Neural cell (in vitro differentiated cells): ENCODE results near the gene CAMKMT. TPM values are rescaled to one million over a fixed set of nuclear protein-coding genes. Genes with fewer than 3 reads are reported as not detected.

Source experiments
- H2AFZ ChIP-seq: fragments of 200-600, 300-800 bp; sonication (generic), shearing (Covaris generic); 2 replicates; pipeline ENCODE4 v1.6.0; 2014; ENCODE audit warnings: low read depth, mild to moderate bottlenecking, antibody characterized with exemption, low read length, moderate library complexity
- H3F3A ChIP-seq: fragments of 200-600 bp; shearing (Covaris generic); 2 replicates; pipeline ENCODE4 v1.6.1; 2016; ENCODE audit warnings: mild to moderate bottlenecking, moderate library complexity, mixed read lengths, antibody characterized with exemption, low read length; ENCODE audit not compliant: insufficient read depth, poor library complexity, severe bottlenecking
- H3K27ac ChIP-seq: fragments of 200-600, 300-800 bp; sonication (generic), shearing (Covaris generic); 2 replicates; pipeline ENCODE4 v1.5.1; 2014; ENCODE audit warnings: mild to moderate bottlenecking, low read length, moderate library complexity
- H3K27me3 ChIP-seq: fragments of 300-800, 200-600 bp; sonication (generic), shearing (Covaris generic); 2 replicates; pipeline ENCODE4 v1.6.0; 2014; ENCODE audit warnings: mild to moderate bottlenecking, low read depth, low read length, moderate library complexity; ENCODE audit not compliant: insufficient read depth
- H3K36me3 ChIP-seq: fragments of 300-800, 200-600 bp; sonication (generic), shearing (Covaris generic); 2 replicates; pipeline ENCODE4 v1.5.1; 2014; ENCODE audit warnings: mild to moderate bottlenecking, antibody characterized with exemption, low read length, moderate library complexity; ENCODE audit not compliant: insufficient read depth
- H3K4me2 ChIP-seq: fragments of 300-800, 200-600 bp; sonication (generic), shearing (Covaris generic); 2 replicates; pipeline ENCODE4 v1.6.0; 2014; ENCODE audit warnings: mild to moderate bottlenecking, low read length
- H3K4me3 ChIP-seq: fragments of 300-800, 200-600 bp; sonication (generic), shearing (Covaris generic); 2 replicates; pipeline ENCODE4 v1.5.1; 2014; ENCODE audit warnings: mild to moderate bottlenecking, low read length, moderate library complexity
- H3K79me2 ChIP-seq: fragments of 200-600 bp; shearing (Covaris generic); replicated peaks from 2 replicates; pipeline ENCODE4 v1.6.0; 2014; ENCODE audit warnings: mild to moderate bottlenecking, low read length, moderate library complexity; ENCODE audit not compliant: insufficient read depth
- H3K9ac ChIP-seq: fragments of 300-800, 200-600 bp; sonication (generic), shearing (Covaris generic); 2 replicates; pipeline ENCODE4 v1.6.1; 2016; ENCODE audit warnings: mild to moderate bottlenecking, low read length, mixed read lengths
- H3K9me2 ChIP-seq: fragments of 200-600 bp; shearing (Covaris generic); 2 replicates; pipeline ENCODE4 v1.6.1; 2016; ENCODE audit warnings: mild to moderate bottlenecking, low read length, mixed read lengths; ENCODE audit not compliant: insufficient read depth
- H3K9me3 ChIP-seq: fragments of 200-600, 300-800 bp; sonication (generic), shearing (Covaris generic); 2 replicates; pipeline ENCODE4 v1.6.1; 2016; ENCODE audit warnings: mild to moderate bottlenecking, mixed run types, low read length, moderate library complexity, mixed read lengths
- H4K20me1 ChIP-seq: fragments of 200-600 bp; shearing (Covaris generic); 2 replicates; pipeline ENCODE4 v1.6.1; 2016; ENCODE audit warnings: mild to moderate bottlenecking, mixed run types; ENCODE audit not compliant: insufficient read depth
- CTCF ChIP-seq: fragments of 450-650 bp; IDR thresholded peaks from 2 replicates; pipeline ENCODE4 v1.5.1; 2014; ENCODE audit warnings: antibody characterized with exemption, mild to moderate bottlenecking, moderate library complexity; ENCODE audit not compliant: poor library complexity, severe bottlenecking
- EP300 ChIP-seq: fragments of 450-650 bp; conservative IDR thresholded peaks from 2 replicates; pipeline ENCODE4 v1.6.1; 2014; ENCODE audit warnings: antibody characterized with exemption, mild to moderate bottlenecking, moderate library complexity; ENCODE audit not compliant: poor library complexity, severe bottlenecking
- EZH2 ChIP-seq: fragments of 200-600, 300-800 bp; shearing (Covaris generic), sonication (generic); IDR thresholded peaks from 2 replicates; pipeline ENCODE4 v1.6.1; 2014; ENCODE audit warnings: antibody characterized with exemption, low read length, borderline replicate concordance, mild to moderate bottlenecking; ENCODE audit not compliant: insufficient read depth, poor library complexity, severe bottlenecking
- MXI1 ChIP-seq: fragments of 450-650 bp; conservative IDR thresholded peaks from 2 replicates; pipeline ENCODE4 v1.6.1; 2014; ENCODE audit warnings: antibody characterized with exemption, mild to moderate bottlenecking; ENCODE audit not compliant: poor library complexity, severe bottlenecking
- POLR2AphosphoS5 ChIP-seq: IDR thresholded peaks from 2 replicates; pipeline ENCODE4 v1.6.1; 2012
- RAD21 ChIP-seq: fragments of 450-650 bp; conservative IDR thresholded peaks from 2 replicates; pipeline ENCODE4 v1.6.1; 2014; ENCODE audit warnings: antibody characterized with exemption, mild to moderate bottlenecking, moderate library complexity
- REST ChIP-seq: IDR thresholded peaks from 2 replicates; pipeline ENCODE4 v1.6.1; 2012; ENCODE audit warnings: borderline replicate concordance
- SMC3 ChIP-seq: fragments of 450-650 bp; conservative IDR thresholded peaks from 2 replicates; pipeline ENCODE4 v1.6.1; 2014; ENCODE audit warnings: antibody characterized with exemption, mild to moderate bottlenecking, moderate library complexity; ENCODE audit not compliant: poor library complexity
- TAF1 ChIP-seq: IDR thresholded peaks from 2 replicates; pipeline ENCODE4 v1.6.1; 2012; ENCODE audit warnings: low read depth
- polyA plus RNA-seq: library from polyadenylated mRNA; depleted of rRNA; stranded (reverse); fragments of >200 nt; gene quantifications from 2 replicates; pipeline ENCODE4 v1.2.3, GENCODE V29; 2014

Gene CAMKMT
- polyA plus RNA-seq, 1 donor from 2014 or later, result 5.1 TPM

- TF ChIP-seq POLR2AphosphoS5 (peak; percentile 41), TAF1 (no peak)
- H2AFZ ChIP-seq, result no peak overlapping the region
- H3K4me3 ChIP-seq, result no peak overlapping the region
- H3K27me3 ChIP-seq, result no peaks in the 10 kb centered on the region
- H4K20me1 ChIP-seq, result no peaks in the 10 kb centered on the region
- H3K9me3 ChIP-seq, result no peaks in the 10 kb centered on the region
- H3K9ac ChIP-seq, result no peak overlapping the region
- no peaks in the 10 kb centered on the region for H3K79me2 ChIP-seq
- H3F3A ChIP-seq, result no peaks in the 10 kb centered on the region
- H3K9me2 ChIP-seq, result no peaks in the 10 kb centered on the region
- peak overlapping the region; percentile 11 for H3K27ac ChIP-seq
- H3K36me3 ChIP-seq, result no peaks in the 10 kb centered on the region
- H3K4me2 ChIP-seq, result no peak overlapping the region
Observed at GRCh38 chr2:44680983-44681531, 319.3 kb downstream of the CAMKMT start.

DNA sequence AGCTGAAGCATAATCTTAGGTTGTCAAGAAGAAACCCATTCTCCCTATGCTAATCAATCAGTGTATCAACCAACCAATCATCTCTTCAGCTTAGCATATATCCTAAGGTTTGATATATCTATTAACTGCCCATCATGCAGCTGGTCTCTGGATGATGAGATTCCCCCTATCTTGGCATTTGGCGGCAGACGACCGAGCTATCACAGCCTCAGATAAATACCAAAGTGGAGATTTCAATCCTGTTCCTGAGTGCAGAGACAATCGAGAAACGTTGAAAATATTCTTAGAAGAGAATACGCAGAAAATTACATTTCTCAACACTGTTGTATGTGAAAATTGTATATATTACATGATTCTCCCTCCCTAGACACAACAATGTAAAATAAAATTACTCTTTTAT, 320.7 kb downstream of the CAMKMT start:
- H4K20me1 ChIP-seq, result no peaks in the 10 kb centered on the region
- H3K79me2 ChIP-seq, result no peaks in the 10 kb centered on the region
- no peak overlapping the region for H3K4me3 ChIP-seq
- H2AFZ ChIP-seq, result no peak overlapping the region
- H3F3A ChIP-seq, result no peaks in the 10 kb centered on the region
- H3K9ac ChIP-seq, result no peak overlapping the region
- H3K4me2 ChIP-seq, result no peak overlapping the region
- no peak overlapping the region for H3K27ac ChIP-seq
- no peaks in the 10 kb centered on the region for H3K9me2 ChIP-seq
- H3K9me3 ChIP-seq, result no peaks in the 10 kb centered on the region
- no peaks in the 10 kb centered on the region for H3K27me3 ChIP-seq
- TF ChIP-seq RAD21 (no peak), POLR2AphosphoS5 (peak; percentile 20)
- H3K36me3 ChIP-seq, result no peaks in the 10 kb centered on the region

GRCh38 chr2:44684559-44684958, 322.8 kb downstream of the CAMKMT start:
- Histone ChIP-seq H3F3A (no peaks in the 10 kb centered on the region), H3K4me3 (no peak overlapping the region), H3K9ac (no peak overlapping the region), H2AFZ (no peak overlapping the region), H4K20me1 (no peaks in the 10 kb centered on the region), H3K36me3 (no peaks in the 10 kb centered on the region), H3K27ac (no peak overlapping the region), H3K4me2 (no peak overlapping the region), H3K9me3 (no peaks in the 10 kb centered on the region), H3K79me2 (no peaks in the 10 kb centered on the region), H3K9me2 (no peaks in the 10 kb centered on the region), H3K27me3 (no peaks in the 10 kb centered on the region)
- TF ChIP-seq POLR2AphosphoS5, result no peak
- no peak for TF ChIP-seq REST
- no peak for TF ChIP-seq EP300
- no peak for TF ChIP-seq CTCF
- TF ChIP-seq TAF1, result no peak
- no peak for TF ChIP-seq EZH2
- no peak for TF ChIP-seq MXI1
- no peak for TF ChIP-seq SMC3
- TF ChIP-seq RAD21, result no peak
